Measurements from ENCODE around the gene TMEM131.

TMEM131 gene

GRCh38 chr2:97792416-97792815 is 203.3 kb downstream of the TMEM131 start:
- DNase-seq (ENCODE audit: extremely low read depth, low read depth): no peak
- TF ChIP-seq CTCF (IDR thresholded peaks at IDR 0.05; ENCODE audit: low read depth, low read length): no peak

- no peak for DNase-seq (ENCODE audit: extremely low read depth, low read depth)
- TF ChIP-seq CTCF (IDR thresholded peaks at IDR 0.05; ENCODE audit: low read depth, low read length): no peak
Measured at GRCh38 chr2:97788986-97789644, 206.6 kb downstream of the TMEM131 start.

GRCh38 chr2:97785818-97786217 is 209.9 kb downstream of the TMEM131 start:
- TF ChIP-seq CTCF (IDR thresholded peaks at IDR 0.05; ENCODE audit: low read depth, low read length): no peak
- DNase-seq (ENCODE audit: extremely low read depth, low read depth): no peak

DNA sequence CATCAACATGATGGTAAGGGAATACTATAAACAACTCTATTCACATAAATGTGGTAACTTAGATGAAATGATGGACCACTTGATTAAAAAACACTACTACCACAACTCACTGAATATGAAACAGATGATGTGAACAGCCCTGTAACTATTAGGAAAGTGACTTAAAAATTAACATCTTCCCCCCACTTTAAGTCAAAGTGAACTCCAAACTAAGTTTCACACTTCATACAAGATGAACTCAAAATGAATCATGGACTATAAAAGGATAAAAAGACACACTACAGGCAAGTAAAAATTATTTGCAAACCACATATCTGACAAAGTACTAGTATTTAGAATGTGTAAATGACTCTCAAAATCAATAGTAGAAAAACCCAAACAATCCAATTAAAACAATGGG is 210.8 kb downstream of the TMEM131 start:
- TF ChIP-seq CTCF (IDR thresholded peaks at IDR 0.05; ENCODE audit: low read depth, low read length): no peak
- DNase-seq (ENCODE audit: extremely low read depth, low read depth): no peak

DNA sequence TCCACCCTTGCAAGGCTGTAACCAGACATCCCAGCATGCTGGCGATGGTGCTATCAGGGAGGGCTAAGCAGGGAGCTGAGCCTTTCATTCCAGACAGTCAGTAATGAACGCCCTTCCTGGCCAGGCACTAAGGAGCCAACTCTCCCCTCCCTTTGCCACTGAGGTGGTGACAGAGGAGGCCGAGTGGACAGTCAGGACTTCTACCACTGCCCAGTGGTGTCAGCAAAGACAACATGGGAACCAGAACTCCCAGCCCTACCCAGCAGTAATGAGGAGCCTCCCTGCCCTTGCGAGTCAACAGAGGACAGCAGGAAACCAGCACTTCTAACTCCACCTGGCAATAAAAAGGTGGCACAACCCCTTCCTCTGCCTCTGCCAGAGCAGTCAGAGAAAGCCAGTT is 213.8 kb downstream of the TMEM131 start:
- DNase-seq (ENCODE audit: extremely low read depth, low read depth): no peak

DNA sequence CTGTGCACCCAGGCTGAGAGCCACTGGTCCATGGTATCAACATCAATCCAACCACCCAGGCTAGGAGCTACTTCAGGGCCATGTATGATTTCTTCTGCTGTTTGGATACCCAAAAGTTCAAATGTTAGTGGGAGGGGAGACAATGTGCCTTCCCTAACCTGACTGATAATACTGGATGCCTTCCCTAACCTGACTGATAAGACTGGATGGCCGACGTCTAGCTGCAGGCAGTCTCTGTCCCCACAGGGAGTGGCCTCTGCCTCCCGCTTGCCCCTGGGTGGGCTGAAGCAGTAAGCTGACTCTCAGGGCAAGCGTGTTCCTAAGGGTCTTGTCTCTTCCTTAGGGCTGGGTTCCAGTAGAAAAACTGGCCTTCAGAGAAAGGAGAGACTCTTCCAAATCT is 216.6 kb downstream of the TMEM131 start:
- no peak for TF ChIP-seq CTCF (IDR thresholded peaks at IDR 0.05; ENCODE audit: low read depth, low read length)
- DNase-seq (ENCODE audit: extremely low read depth, low read depth): no peak

More for the DNA sequence above, 213.8 kb downstream of the TMEM131 start:
- no peak for TF ChIP-seq CTCF (IDR thresholded peaks at IDR 0.05; ENCODE audit: low read depth, low read length)

- no peak for TF ChIP-seq CTCF (IDR thresholded peaks at IDR 0.05; ENCODE audit: low read depth, low read length)
- no peak for DNase-seq (ENCODE audit: extremely low read depth, low read depth)
Measured at GRCh38 chr2:97775074-97775473, 220.7 kb downstream of the TMEM131 start.

Measured in AG09319 (cell line).